ENCODE measurements around the gene TRIM46. TPM values are rescaled to one million over a fixed set of nuclear protein-coding genes. Genes with fewer than 3 reads are reported as not detected.

TRIM46 gene
- total and polyA plus RNA-seq, 2 of the 13 experiments (the other 11 are each of a cell fraction or from before 2014, with no cell fraction given): 0.04 to 0.09 TPM

GRCh38 chr1:155125946-155126555 lies 47.6 kb upstream of the TRIM46 start (continued):
- peak; percentile 46 for TF ChIP-seq SIX1 (CRISPR knock-in tag; IDR thresholded peaks at IDR 0.05; ENCODE audit: borderline replicate concordance)
- TF ChIP-seq PTBP1 (IDR thresholded peaks at IDR 0.05; ENCODE audit: low read depth, low read length, poor library complexity, severe bottlenecking): no peak
- TF ChIP-seq ZNF383 (CRISPR knock-in tag; IDR thresholded peaks at IDR 0.05; ENCODE audit: borderline replicate concordance): 0 out of 2 replicates have a peak, but pooled peaks have one; percentile 15
- peak; percentile 95 for TF ChIP-seq REPIN1 (CRISPR knock-in tag; IDR thresholded peaks at IDR 0.05; ENCODE audit: borderline replicate concordance, low read depth)
- TF ChIP-seq MXD3 (CRISPR knock-in tag; IDR thresholded peaks at IDR 0.05): peak; percentile 97
- peak; percentile 50 for TF ChIP-seq ARID3A (IDR thresholded peaks at IDR 0.05; ENCODE audit: low read depth, low read length)
- TF ChIP-seq ZNF333 (CRISPR knock-in tag; IDR thresholded peaks at IDR 0.05; ENCODE audit: borderline replicate concordance): peak; percentile 26; the same call in 1 of the 2 replicates
- peak; percentile 64; the same call in 1 of the 2 replicates for TF ChIP-seq ELF1 (CRISPR knock-in tag; IDR thresholded peaks at IDR 0.05)
- TF ChIP-seq ZFY (CRISPR knock-in tag; IDR thresholded peaks at IDR 0.05): peak; percentile 87
- TF ChIP-seq ZNF841 (CRISPR knock-in tag; IDR thresholded peaks at IDR 0.05; ENCODE audit: borderline replicate concordance): no peak
- TF ChIP-seq ZNF10 (CRISPR knock-in tag; IDR thresholded peaks at IDR 0.05; ENCODE audit: borderline replicate concordance, low read depth): no peak
- TF ChIP-seq TAF15 (IDR thresholded peaks at IDR 0.05; ENCODE audit: low read depth, low read length, poor library complexity, severe bottlenecking): peak; percentile 70
- peak; percentile 68; the same call in 1 of the 2 replicates for TF ChIP-seq ZNF362 (CRISPR knock-in tag; IDR thresholded peaks at IDR 0.05; ENCODE audit: borderline replicate concordance)
- TF ChIP-seq PRPF4 (IDR thresholded peaks at IDR 0.05; ENCODE audit: low read depth, low read length, poor library complexity, severe bottlenecking): no peak
- TF ChIP-seq ZSCAN25 (CRISPR knock-in tag; IDR thresholded peaks at IDR 0.05): peak; percentile 85; the same call in 1 of the 2 replicates
- TF ChIP-seq MAZ (IDR thresholded peaks at IDR 0.05; ENCODE audit: borderline replicate concordance, low read depth, low read length): peak; percentile 80
- peak; percentile 97 for TF ChIP-seq MAZ (CRISPR knock-in tag; IDR thresholded peaks at IDR 0.05; ENCODE audit: low read depth)
- peak; percentile 93 for TF ChIP-seq BCL3 (CRISPR knock-in tag; IDR thresholded peaks at IDR 0.05)
- 0 out of 2 replicates have a peak, but pooled peaks have one; percentile 89 for TF ChIP-seq BATF2 (CRISPR knock-in tag; IDR thresholded peaks at IDR 0.05)
- TF ChIP-seq ZNF615 (CRISPR knock-in tag; IDR thresholded peaks at IDR 0.05; ENCODE audit: borderline replicate concordance): peak; percentile 92; the same call in 1 of the 2 replicates
- TF ChIP-seq E2F5 (CRISPR knock-in tag; conservative IDR thresholded peaks at IDR 0.05): peak; percentile 33; the same call in 1 of the 2 replicates
